Erythroblast (primary cell): ENCODE measurements around the gene CMIP.

Source experiments
- GATA1 ChIP-seq: IDR thresholded peaks from 2 replicates; pipeline ENCODE4 v1.6.1; 2011; ENCODE audit warnings: low read depth, mild to moderate bottlenecking, control low read depth, low read length, moderate library complexity
- POLR2A ChIP-seq: IDR thresholded peaks from 2 replicates; pipeline ENCODE4 v1.6.1; 2011; ENCODE audit warnings: mild to moderate bottlenecking, low read length

DNA sequence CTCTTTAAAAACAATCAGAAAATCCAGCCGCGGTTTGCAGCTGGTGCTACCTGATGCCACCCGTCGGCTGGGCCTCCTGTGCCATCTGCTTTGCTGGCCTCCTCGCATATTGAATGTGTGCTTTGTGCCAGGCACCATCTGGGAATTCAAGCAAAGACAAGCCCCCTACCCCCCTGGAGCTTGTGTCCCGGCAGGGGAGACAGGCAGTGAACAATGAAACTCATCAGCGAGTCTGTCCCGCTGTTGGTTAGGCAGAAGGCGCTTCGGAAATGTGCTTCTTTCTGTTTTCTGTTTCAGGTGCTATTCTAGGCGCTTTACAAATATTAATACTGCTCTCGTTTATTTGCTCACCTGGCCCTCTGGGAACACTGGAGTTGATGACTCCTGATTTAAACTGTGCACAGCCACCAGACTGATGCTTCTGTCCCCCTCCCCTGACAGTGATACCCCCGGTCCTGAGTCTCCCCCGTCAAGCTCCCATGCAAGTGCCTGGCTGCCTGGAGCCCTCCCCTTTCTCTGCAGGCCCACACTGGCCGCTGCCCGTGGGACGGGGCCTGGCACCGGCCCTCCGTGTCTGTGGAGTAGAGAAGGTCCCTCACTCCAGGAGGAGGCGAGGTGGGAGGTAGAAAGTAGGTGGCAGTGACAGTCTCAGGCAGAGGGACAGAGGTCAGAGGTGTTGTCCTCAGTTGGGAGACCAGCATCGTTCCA, 208.3 kb downstream of the CMIP start:
- TF ChIP-seq POLR2A (no peak), GATA1 (no peak)
